ENCODE results near the gene MYO1B.

MYO1B gene

GRCh38 chr2:191204433-191204832 is 40.8 kb upstream of the MYO1B start:
- TF ChIP-seq, protein P1, sequence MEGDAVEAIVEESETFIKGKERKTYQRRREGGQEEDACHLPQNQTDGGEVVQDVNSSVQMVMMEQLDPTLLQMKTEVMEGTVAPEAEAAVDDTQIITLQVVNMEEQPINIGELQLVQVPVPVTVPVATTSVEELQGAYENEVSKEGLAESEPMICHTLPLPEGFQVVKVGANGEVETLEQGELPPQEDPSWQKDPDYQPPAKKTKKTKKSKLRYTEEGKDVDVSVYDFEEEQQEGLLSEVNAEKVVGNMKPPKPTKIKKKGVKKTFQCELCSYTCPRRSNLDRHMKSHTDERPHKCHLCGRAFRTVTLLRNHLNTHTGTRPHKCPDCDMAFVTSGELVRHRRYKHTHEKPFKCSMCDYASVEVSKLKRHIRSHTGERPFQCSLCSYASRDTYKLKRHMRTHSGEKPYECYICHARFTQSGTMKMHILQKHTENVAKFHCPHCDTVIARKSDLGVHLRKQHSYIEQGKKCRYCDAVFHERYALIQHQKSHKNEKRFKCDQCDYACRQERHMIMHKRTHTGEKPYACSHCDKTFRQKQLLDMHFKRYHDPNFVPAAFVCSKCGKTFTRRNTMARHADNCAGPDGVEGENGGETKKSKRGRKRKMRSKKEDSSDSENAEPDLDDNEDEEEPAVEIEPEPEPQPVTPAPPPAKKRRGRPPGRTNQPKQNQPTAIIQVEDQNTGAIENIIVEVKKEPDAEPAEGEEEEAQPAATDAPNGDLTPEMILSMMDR (conservative IDR thresholded peaks at IDR 0.05) = no peak
- H3K27ac ChIP-seq = no peak overlapping the region

DNA sequence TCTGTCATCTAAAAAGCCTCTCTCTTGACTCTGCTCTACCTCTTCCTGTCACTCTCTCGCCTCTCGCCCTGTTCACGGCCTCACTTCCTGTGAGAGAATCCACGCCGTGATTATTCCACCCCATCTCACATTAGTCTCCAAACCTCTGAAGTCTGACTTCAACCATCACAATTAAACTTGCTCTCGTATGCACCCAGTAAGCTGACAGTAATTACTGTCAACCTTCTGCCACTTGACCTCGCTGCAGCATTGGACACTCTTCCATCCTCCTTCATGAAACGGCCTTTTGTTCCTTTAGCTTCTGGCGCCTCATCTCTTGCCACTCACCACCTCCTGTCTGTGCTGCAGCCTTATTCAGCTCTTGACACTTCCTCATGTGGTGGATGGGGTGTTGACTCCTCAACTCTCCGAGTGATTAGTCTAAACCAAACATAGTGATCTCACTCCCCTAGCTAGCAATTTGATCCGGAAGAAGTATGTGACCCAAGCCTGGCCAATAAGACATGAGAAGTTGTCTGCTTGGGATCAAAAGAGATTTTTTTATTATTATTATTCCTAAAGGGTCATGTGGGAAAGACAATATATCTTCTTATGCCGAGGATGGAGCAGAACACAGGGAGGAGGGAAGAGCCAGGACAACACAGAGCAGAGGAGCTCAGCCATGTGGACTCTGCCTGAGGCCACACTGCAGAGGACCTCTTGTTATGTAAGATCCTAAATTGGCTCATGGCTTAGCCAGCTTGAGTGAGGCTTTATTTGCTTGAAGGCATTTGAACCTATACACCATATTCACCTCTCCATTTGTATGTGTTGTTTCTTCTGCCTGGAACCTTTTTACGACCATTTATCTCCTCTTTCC is 38.4 kb upstream of the MYO1B start:
- no peak overlapping the region for H3K27ac ChIP-seq
- TF ChIP-seq, protein P1 (conservative IDR thresholded peaks at IDR 0.05) = no peak

GRCh38 chr2:191209340-191209739 is 35.9 kb upstream of the MYO1B start:
- TF ChIP-seq, protein P1 (conservative IDR thresholded peaks at IDR 0.05) = no peak
- H3K27ac ChIP-seq = no peak overlapping the region

- TF ChIP-seq, protein P1 (conservative IDR thresholded peaks at IDR 0.05) = no peak
- no peak overlapping the region for H3K27ac ChIP-seq
These were observed 33.1 kb upstream of the MYO1B start for GRCh38 chr2:191212119-191212518.

- no peak overlapping the region for H3K27ac ChIP-seq
- TF ChIP-seq, protein P1 (conservative IDR thresholded peaks at IDR 0.05) = no peak
These were observed 31.9 kb upstream of the MYO1B start for GRCh38 chr2:191213333-191213732.

DNA sequence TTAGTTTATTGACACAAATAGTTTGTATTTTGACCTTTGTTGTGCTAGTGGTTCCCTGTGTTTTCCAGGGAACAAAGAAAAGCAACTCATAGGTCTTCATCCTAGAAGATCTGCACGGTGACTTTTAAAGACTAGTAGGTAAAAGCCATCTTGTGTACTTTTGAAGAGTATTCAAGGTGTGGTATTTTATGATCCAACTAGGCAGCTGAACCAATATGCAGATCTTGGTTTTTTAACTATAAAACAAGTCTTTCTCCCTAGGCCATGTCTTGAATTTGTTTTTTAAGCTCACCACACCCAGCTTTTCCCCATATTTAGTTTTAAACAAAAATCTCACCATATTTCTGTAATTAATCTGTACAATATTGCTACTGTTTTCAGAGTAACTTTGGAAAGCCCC is 30.0 kb upstream of the MYO1B start:
- TF ChIP-seq, protein P1 (conservative IDR thresholded peaks at IDR 0.05) = no peak
- no peak overlapping the region for H3K27ac ChIP-seq

DNA sequence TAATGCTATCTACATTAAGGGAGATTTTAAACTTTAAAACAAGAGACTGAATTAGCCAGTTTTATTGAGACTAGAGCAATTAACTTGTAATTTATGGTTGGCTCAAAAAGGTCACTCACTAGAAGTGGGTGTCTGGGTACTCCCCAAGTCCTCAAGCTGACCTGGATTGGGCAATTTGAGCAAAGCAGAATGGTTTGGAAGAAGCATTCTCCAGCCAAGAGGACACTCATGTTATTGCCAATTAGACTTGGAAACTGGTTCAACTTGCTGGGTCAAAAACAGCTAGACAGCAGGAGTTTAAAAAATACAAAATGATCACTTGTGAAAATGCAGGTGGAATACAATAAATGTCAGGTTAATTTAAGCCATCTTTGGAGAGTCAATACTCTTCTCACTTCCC is 29.5 kb upstream of the MYO1B start:
- TF ChIP-seq, protein P1 (conservative IDR thresholded peaks at IDR 0.05) = no peak
- no peak overlapping the region for H3K27ac ChIP-seq
